Measurements from ENCODE around the gene UPP1.

- TF ChIP-seq CTCF (IDR thresholded peaks at IDR 0.05) (no peak), CBX8 (IDR thresholded peaks at IDR 0.05) (no peak), ZFP36 (IDR thresholded peaks at IDR 0.05; ENCODE audit: borderline replicate concordance, partially characterized antibody) (no peak), CEBPB (IDR thresholded peaks at IDR 0.05) (no peak), RARB (CRISPR knock-in tag; IDR thresholded peaks at IDR 0.05) (no peak), ESRRA (IDR thresholded peaks at IDR 0.05; ENCODE audit: borderline replicate concordance, low read length) (no peak), POLR2A (IDR thresholded peaks at IDR 0.05; ENCODE audit: low read length) (no peak), NFE2L2 (conservative IDR thresholded peaks at IDR 0.05; ENCODE audit: low read length) (no peak), REST (IDR thresholded peaks at IDR 0.05) (no peak), USF2 (IDR thresholded peaks at IDR 0.05) (no peak)
Observed at GRCh38 chr7:48111596-48111995, 22.5 kb downstream of the UPP1 start.

Data from A549 (cell line).